Ascending aorta (tissue), 2 donors: ENCODE results near the gene RGR. TPM values are rescaled to one million over a fixed set of nuclear protein-coding genes. Genes with fewer than 3 reads are reported as not detected.

Experiments
- DNase-seq, 2 donors: peaks; one replicate each; pipeline ENCODE4 v3.0.0-alpha.2; 2019; ENCODE audit warnings: low spot score in 2 of 2
- H3K27ac ChIP-seq, 2 donors: fragments of 200-600 bp; sonication (generic); one replicate each; pipeline ENCODE4 v1.5.1; 2016 to 2017; ENCODE audit warnings: mild to moderate bottlenecking in 1 of 2
- H3K27me3 ChIP-seq: fragments of 200-600 bp; sonication (generic); one replicate; pipeline ENCODE4 v1.5.1; 2017
- H3K36me3 ChIP-seq, 2 donors: fragments of 200-600 bp; sonication (generic); one replicate each; pipeline ENCODE4 v1.5.1; 2016
- H3K4me1 ChIP-seq, 2 donors: fragments of 200-600 bp; sonication (generic); one replicate each; pipeline ENCODE4 v1.5.1; 2016 to 2017; ENCODE audit warnings: mild to moderate bottlenecking in 1 of 2
- H3K4me3 ChIP-seq, 2 donors: fragments of 200-600 bp; sonication (generic); one replicate each; pipeline ENCODE4 v1.5.1; 2016 to 2017; ENCODE audit warnings: mild to moderate bottlenecking in 1 of 2
- H3K9me3 ChIP-seq, 2 donors: fragments of 200-600 bp; sonication (generic); one replicate each; pipeline ENCODE4 v1.5.1; 2016
- CTCF ChIP-seq, 3 experiments: fragments of 200-600 bp in 2 of 3; fragments of 450-650 bp in 1 of 3; sonication (generic) in 2 of 3; IDR thresholded peaks; one replicate each; pipeline ENCODE4 v1.5.1; 2016 to 2019; ENCODE audit warnings: antibody characterized with exemption in 3 of 3, mild to moderate bottlenecking in 1 of 3, moderate library complexity in 1 of 3
- intact Hi-C: fragments of 100-400 bp; cut with DNase I; formaldehyde crosslinking; loops from one replicate; pipeline ENCODE4 v1.15.1; 2023
- total RNA-seq: library from RNA; depleted of rRNA; stranded (reverse); fragments of >200 nt; gene quantifications from one replicate; pipeline ENCODE4 v1.1.0, GENCODE V29; 2016

The RGR gene
- total RNA-seq, 1 donor from 2014 or later = not detected

- Histone ChIP-seq H3K27me3 (no peaks in the 10 kb centered on the region), H3K4me3 (no peak overlapping the region), H3K36me3 (no peaks in the 10 kb centered on the region), H3K4me1 (no peaks in the 10 kb centered on the region), H3K9me3 (no peaks in the 10 kb centered on the region), H3K27ac (no peak overlapping the region)
- DNase-seq = no peak
- no peak for TF ChIP-seq CTCF (IDR thresholded peaks at IDR 0.05)
- intact Hi-C loops = no loop called here
Observed at GRCh38 chr10:84288151-84288550, 43.3 kb downstream of the RGR start.

- no peaks in the 10 kb centered on the region for H3K9me3 ChIP-seq
- no peak for DNase-seq
- H3K4me1 ChIP-seq = peaks cover 0 to 4% of the 10 kb centered on the region in 2 donors
- H3K27ac ChIP-seq = no peak overlapping the region
- intact Hi-C loops = no loop called here
- H3K36me3 ChIP-seq = no peaks in the 10 kb centered on the region
- TF ChIP-seq CTCF (IDR thresholded peaks at IDR 0.05) = no peak
- no peak overlapping the region for H3K4me3 ChIP-seq
- no peaks in the 10 kb centered on the region for H3K27me3 ChIP-seq
Observed at GRCh38 chr10:84289521-84290200, 44.8 kb downstream of the RGR start.

- Histone ChIP-seq H3K9me3 (no peaks in the 10 kb centered on the region), H3K36me3 (no peaks in the 10 kb centered on the region), H3K4me3 (no peak overlapping the region), H3K27ac (no peak overlapping the region), H3K4me1 (peaks cover 0 to 10% of the 10 kb centered on the region in 2 donors), H3K27me3 (no peaks in the 10 kb centered on the region)
- no peak for TF ChIP-seq CTCF (IDR thresholded peaks at IDR 0.05)
- DNase-seq = no peak
- intact Hi-C loops = no loop called here
Observed at GRCh38 chr10:84290235-84290634, 45.4 kb downstream of the RGR start.

- no peaks in the 10 kb centered on the region for H3K9me3 ChIP-seq
Observed at GRCh38 chr10:84291384-84291783, 46.5 kb downstream of the RGR start.

GRCh38 chr10:84292502-84292901 is 47.6 kb downstream of the RGR start:
- no peak for TF ChIP-seq CTCF (IDR thresholded peaks at IDR 0.05)
- H3K27ac ChIP-seq = no peak overlapping the region
- no peaks in the 10 kb centered on the region for H3K27me3 ChIP-seq
- no peaks in the 10 kb centered on the region for H3K36me3 ChIP-seq
- intact Hi-C loops = no loop called here
- H3K4me3 ChIP-seq = no peak overlapping the region
- DNase-seq = no peak
- H3K4me1 ChIP-seq = peaks cover 0 to 28% of the 10 kb centered on the region in 2 donors
- H3K9me3 ChIP-seq = no peaks in the 10 kb centered on the region

More at GRCh38 chr10:84291384-84291783, 46.5 kb downstream of the RGR start:
- Histone ChIP-seq H3K4me3 (no peak overlapping the region), H3K4me1 (peaks cover 0 to 21% of the 10 kb centered on the region in 2 donors), H3K36me3 (no peaks in the 10 kb centered on the region), H3K27me3 (no peaks in the 10 kb centered on the region), H3K27ac (no peak overlapping the region)
- DNase-seq = no peak
- intact Hi-C loops = no loop called here
- TF ChIP-seq CTCF (IDR thresholded peaks at IDR 0.05) = no peak
